Left forelimb (tissue), 1 donor: ENCODE measurements around the gene C19orf53.

Experiments
- DNase-seq: peaks from one replicate; pipeline ENCODE4 v3.0.0-alpha.2; 2018; ENCODE audit warnings: low spot score

The C19orf53 gene

DNA sequence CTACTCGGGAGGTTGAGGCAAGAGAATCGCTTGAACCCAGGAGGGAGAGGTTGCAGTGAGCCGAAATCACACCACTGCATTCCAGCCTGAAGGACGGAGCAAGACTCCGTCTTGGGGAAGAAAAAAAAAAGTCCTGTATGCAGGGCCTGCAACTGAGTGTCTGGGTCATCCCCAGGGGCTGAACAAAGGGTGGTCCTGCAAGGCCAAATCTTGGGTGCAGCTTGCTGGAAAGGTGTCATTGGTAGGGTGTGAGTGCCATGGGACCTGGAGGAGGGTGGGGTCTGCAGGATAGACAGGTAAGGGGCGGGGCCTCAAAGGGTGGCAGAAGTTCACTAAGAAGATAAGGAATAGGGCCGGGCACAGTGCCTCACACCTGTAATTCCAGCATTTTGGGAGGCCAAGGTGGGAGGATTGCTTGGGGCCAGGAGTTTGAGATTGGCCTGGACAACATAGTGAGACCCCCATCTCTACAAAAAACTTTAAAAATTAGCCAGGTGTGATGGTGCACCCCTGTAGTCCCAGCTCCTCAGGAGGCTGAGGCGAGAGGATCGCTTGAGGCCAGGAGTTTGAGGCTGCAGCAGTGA lies 52.5 kb downstream of the C19orf53 start:
- no peak for DNase-seq

DNA sequence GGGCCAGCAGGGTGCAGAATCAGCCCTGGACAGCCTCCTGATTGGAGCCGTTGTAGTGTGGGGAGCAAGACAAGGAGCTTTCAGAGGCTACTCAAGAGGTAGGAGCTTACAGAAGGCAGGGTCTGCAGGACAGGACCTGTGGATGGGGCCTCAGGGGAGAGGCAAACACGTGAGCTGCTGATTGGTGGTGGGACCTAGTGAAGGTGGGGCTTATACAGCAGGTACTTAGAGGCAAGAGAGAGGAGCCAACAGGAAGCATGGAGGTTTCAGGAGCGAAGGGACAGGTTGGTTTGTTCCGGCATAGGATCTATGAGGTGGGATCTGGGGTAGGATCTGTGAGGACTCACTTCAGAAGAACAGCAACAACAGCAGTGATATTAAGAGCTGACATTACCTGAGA lies 53.4 kb downstream of the C19orf53 start:
- DNase-seq: no peak
